HepG2 (cell line): Measurements from ENCODE around the gene CRB1. TPM values are rescaled to one million over a fixed set of nuclear protein-coding genes. Genes with fewer than 3 reads are reported as not detected.

ENCODE experiments used
- ATAC-seq: fragments of 200-7000 bp; cut with Tn5 transposase; 3 replicates; pipeline ENCODE4 v1.9.1; 2020; ENCODE audit warnings: mild to moderate bottlenecking, moderate library complexity
- BruUV-seq: library from RNA; stranded (reverse); fragments of 400-500 nt; replicated peaks from 2 replicates; lab custom pipeline; 2021; lab: Mats Ljungman, UMichigan
- CTCF ChIA-PET: fragments of 300-600 bp; formaldehyde crosslinking; extraction: SDS; loops from one replicate; lab custom pipeline; 2021; ENCODE audit warnings: low total read pairs, inconsistent platforms, low intra/inter-chr PET ratio; lab: Yijun Ruan, JAX
- POLR2A ChIA-PET: fragments of 350-600 bp; sonication (Branson Sonifier 250); formaldehyde crosslinking; loops from one replicate; lab custom pipeline; 2020; ENCODE audit warnings: antibody characterized with exemption, inconsistent platforms; lab: Yijun Ruan, JAX
- DNase-seq: peaks from one replicate; pipeline ENCODE4 v3.0.0-alpha.2; 2015; ENCODE audit warnings: low spot score
- FAIRE-seq: peaks from 3 replicates; lab custom pipeline; 2011; peaks lifted over from hg19 to GRCh38; lab: Jason Lieb, UNC
- H2AFZ ChIP-seq: one replicate; pipeline ENCODE4 v1.6.1; 2011; ENCODE audit warnings: low read length, inconsistent platforms
- H3K27ac ChIP-seq: fragments of 300-600 bp; 3 replicates; pipeline ENCODE4 v1.8.0; 2011; ENCODE audit warnings: mixed run types, mild to moderate bottlenecking, mixed read lengths, low read length, inconsistent platforms; ENCODE audit not compliant: insufficient read depth; ENCODE audit errors: extremely low read length
- H3K27me3 ChIP-seq, 2 experiments: fragments of 200-600 bp in 1 of 2; 2 replicates in 1 of 2; 3 replicates in 1 of 2; pipeline versions ENCODE4 v1.6.0 to v1.8.0; 2011; ENCODE audit warnings: low read length in 2 of 2, mild to moderate bottlenecking in 2 of 2, moderate library complexity in 2 of 2, inconsistent platforms in 1 of 2; ENCODE audit not compliant: insufficient read depth in 2 of 2, control insufficient read depth in 1 of 2
- H3K36me3 ChIP-seq, 2 experiments: fragments of 200-600 bp in 1 of 2; replicated peaks in 1 of 2; 2 replicates in 1 of 2; 3 replicates in 1 of 2; pipeline versions ENCODE4 v1.5.1 to v1.8.0; 2011; ENCODE audit warnings: low read length in 2 of 2, inconsistent platforms in 1 of 2; ENCODE audit not compliant: insufficient read depth in 2 of 2, control insufficient read depth in 1 of 2
- H3K4me1 ChIP-seq: 2 replicates; pipeline ENCODE4 v1.5.1; 2012; ENCODE audit warnings: low read length, inconsistent platforms; ENCODE audit not compliant: insufficient read depth
- H3K4me2 ChIP-seq: 2 replicates; pipeline ENCODE4 v1.6.0; 2011; ENCODE audit warnings: low read depth, low read length, inconsistent platforms
- H3K4me3 ChIP-seq, 3 experiments: fragments of 200-600 bp in 1 of 3; sonication (generic), shearing (Covaris generic) in 1 of 3; replicated peaks in 1 of 3; 2 replicates each; pipeline ENCODE4 v1.5.1; 2011 to 2016; ENCODE audit warnings: low read length in 3 of 3, inconsistent platforms in 2 of 3, low read depth in 2 of 3, mild to moderate bottlenecking in 2 of 3, control low read depth in 1 of 3, mixed read lengths in 1 of 3; ENCODE audit not compliant: insufficient read depth in 1 of 3
- H3K79me2 ChIP-seq: one replicate; pipeline ENCODE4 v1.6.1; 2011; ENCODE audit warnings: low read length, inconsistent platforms; ENCODE audit not compliant: insufficient read depth
- H3K9ac ChIP-seq: 2 replicates; pipeline ENCODE4 v1.6.0; 2011; ENCODE audit warnings: mild to moderate bottlenecking, low read depth, low read length, inconsistent platforms; ENCODE audit not compliant: insufficient read depth
- H3K9me3 ChIP-seq: 2 replicates; pipeline ENCODE4 v1.5.1; 2012; ENCODE audit warnings: mild to moderate bottlenecking, low read length
- H4K20me1 ChIP-seq: 2 replicates; pipeline ENCODE4 v1.6.0; 2011; ENCODE audit warnings: inconsistent platforms, mild to moderate bottlenecking, low read length, moderate library complexity; ENCODE audit not compliant: insufficient read depth
- KLF16 ChIP-seq, 2 experiments: sonication (generic) in 1 of 2; formaldehyde crosslinking in 1 of 2; IDR thresholded peaks; 2 replicates each; pipeline versions ENCODE4 v1.6.1 to v1.8.0; 2016 to 2023; ENCODE audit warnings: missing genetic modification reagents in 2 of 2, missing compliant biosample characterization in 1 of 2
- MAFK ChIP-seq, 2 experiments: IDR thresholded peaks in 1 of 2; conservative IDR thresholded peaks in 1 of 2; 2 replicates each; pipeline ENCODE4 v1.6.1; 2011; ENCODE audit warnings: improper control_type of control experiment in 2 of 2, low read length in 2 of 2
- PAXIP1 ChIP-seq: sonication (generic); formaldehyde crosslinking; conservative IDR thresholded peaks from 2 replicates; pipeline ENCODE4 v1.4.0; 2020; ENCODE audit warnings: mild to moderate bottlenecking, missing genetic modification reagents, moderate library complexity
- RBAK ChIP-seq: sonication (generic); formaldehyde crosslinking; IDR thresholded peaks from 2 replicates; pipeline ENCODE4 v1.5.1; 2020; ENCODE audit warnings: mild to moderate bottlenecking, missing genetic modification reagents
- REL ChIP-seq: sonication (generic); formaldehyde crosslinking; conservative IDR thresholded peaks from 2 replicates; pipeline ENCODE4 v1.8.0; 2022; ENCODE audit warnings: mild to moderate bottlenecking, missing genetic modification reagents, moderate library complexity
- UBTF ChIP-seq: sonication (generic); formaldehyde crosslinking; IDR thresholded peaks from 2 replicates; pipeline ENCODE4 v1.4.0; 2020; ENCODE audit warnings: mild to moderate bottlenecking, missing genetic modification reagents
- ZFP91 ChIP-seq: sonication (generic); formaldehyde crosslinking; IDR thresholded peaks from 2 replicates; pipeline ENCODE4 v1.9.0; 2022; ENCODE audit warnings: missing genetic modification reagents, mild to moderate bottlenecking, borderline replicate concordance
- ZNF530 ChIP-seq: sonication (generic); formaldehyde crosslinking; IDR thresholded peaks from 2 replicates; pipeline ENCODE4 v1.5.0; 2020; ENCODE audit warnings: low read depth, mild to moderate bottlenecking, missing genetic modification reagents
- ZNF546 ChIP-seq: sonication (generic); formaldehyde crosslinking; conservative IDR thresholded peaks from 2 replicates; pipeline ENCODE4 v1.8.1; 2023; ENCODE audit warnings: mild to moderate bottlenecking, missing genetic modification reagents
- ZSCAN20 ChIP-seq: sonication (generic); formaldehyde crosslinking; IDR thresholded peaks from 2 replicates; pipeline ENCODE4 v1.4.0; 2020; ENCODE audit warnings: missing genetic modification reagents, mild to moderate bottlenecking, borderline replicate concordance
- WGBS: methylation state at CpG from one replicate; pipeline ENCODE4 v1.1.6; 2017; ENCODE audit warnings: low lambda C conversion rate; 5-methylcytosine and 5-hydroxymethylcytosine counted together
- in situ Hi-C: cut with HindIII; loops from 2 replicates; pipeline ENCODE4 v1.10.0; 2017; ENCODE audit warnings: low pct_unique_long_range_greater_than_20kb; ENCODE audit not compliant: extremely low pct_ligation_motif_present
- intact Hi-C: fragments of 100-400 bp; cut with micrococcal nuclease; formaldehyde crosslinking; loops from one replicate; pipeline ENCODE4 v1.10.0; 2022; ENCODE audit not compliant: unreplicated experiment
- polyA plus RNA-seq, 8 experiments: library from polyadenylated mRNA; depleted of rRNA in 3 of 8; stranded (reverse) in 7 of 8; unstranded in 1 of 8; fragments of >200 nt; fragmentation: Illumina TruSeq in 4 of 8; extraction: Trizol in 4 of 8; gene quantifications; 2 replicates each; pipeline versions ENCODE4 v1.2.1 to v1.2.3, GENCODE V29; 2011 to 2016; ENCODE audit warnings: low read depth in 4 of 8, missing spikeins in 1 of 8, mixed read lengths in 1 of 8; ENCODE audit not compliant: insufficient read depth in 1 of 8
- total RNA-seq, 5 experiments: library from RNA; depleted of rRNA; stranded (reverse); fragments of >200 nt; fragmentation: Illumina TruSeq; extraction: Trizol; gene quantifications; 2 replicates each; pipeline ENCODE4 v1.2.3, GENCODE V29; 2016; ENCODE audit warnings: low read depth in 1 of 5

The CRB1 gene
- total and polyA plus RNA-seq, 2 of the 13 experiments (the other 11 are each of a cell fraction or from before 2014, with no cell fraction given), result 0.01 TPM; not detected in 1

GRCh38 chr1:197384471-197384870, 116.4 kb downstream of the CRB1 start (continued):
- TF ChIP-seq PAXIP1 (CRISPR knock-in tag), result no peak
- TF ChIP-seq ZSCAN20 (CRISPR knock-in tag), result no peak
- no peak for TF ChIP-seq ZNF546
- TF ChIP-seq, all 625 proteins: peak for 0

GRCh38 chr1:197388801-197389200, 120.7 kb downstream of the CRB1 start:
- no peaks in the 10 kb centered on the region for H3K4me1 ChIP-seq
- no peak overlapping the region for H3K4me3 ChIP-seq
- H3K27ac ChIP-seq, result no peak overlapping the region
- in situ Hi-C loops (no loop called here), intact Hi-C loops (no loop called here)
- H4K20me1 ChIP-seq, result no peaks in the 10 kb centered on the region
- no peak for DNase-seq
- H2AFZ ChIP-seq, result no peak overlapping the region
- H3K79me2 ChIP-seq, result no peaks in the 10 kb centered on the region
- no peaks in the 10 kb centered on the region for H3K27me3 ChIP-seq
- TF ChIP-seq ZNF530 (CRISPR knock-in tag) (no peak), KLF16 (CRISPR knock-in tag; IDR thresholded peaks at IDR 0.05) (no peak), ZFP91 (CRISPR knock-in tag) (no peak), MAFK (conservative IDR thresholded peaks at IDR 0.05 in 1 of 2, IDR thresholded peaks at IDR 0.05 in 1 of 2; ENCODE audit: low read length in 2 of 2) (no peak), REL (no peak), UBTF (no peak), RBAK (CRISPR knock-in tag) (no peak)
- TF ChIP-seq, all 625 proteins: peak for 0
- POLR2A ChIA-PET, result no interaction called here
- CTCF ChIA-PET, result no interaction called here
- Histone ChIP-seq H3K9me3 (no peaks in the 10 kb centered on the region), H3K36me3 (no peaks in the 10 kb centered on the region), H3K4me2 (no peak overlapping the region), H3K9ac (no peak overlapping the region)
- ATAC-seq, result no peak
- no peak for FAIRE-seq
- WGBS, result 4% methylated on average over 1 of the region's 1 CpG
- no TSS peak for BruUV-seq
